ENCODE measurements around the gene PRKCB.

DNA sequence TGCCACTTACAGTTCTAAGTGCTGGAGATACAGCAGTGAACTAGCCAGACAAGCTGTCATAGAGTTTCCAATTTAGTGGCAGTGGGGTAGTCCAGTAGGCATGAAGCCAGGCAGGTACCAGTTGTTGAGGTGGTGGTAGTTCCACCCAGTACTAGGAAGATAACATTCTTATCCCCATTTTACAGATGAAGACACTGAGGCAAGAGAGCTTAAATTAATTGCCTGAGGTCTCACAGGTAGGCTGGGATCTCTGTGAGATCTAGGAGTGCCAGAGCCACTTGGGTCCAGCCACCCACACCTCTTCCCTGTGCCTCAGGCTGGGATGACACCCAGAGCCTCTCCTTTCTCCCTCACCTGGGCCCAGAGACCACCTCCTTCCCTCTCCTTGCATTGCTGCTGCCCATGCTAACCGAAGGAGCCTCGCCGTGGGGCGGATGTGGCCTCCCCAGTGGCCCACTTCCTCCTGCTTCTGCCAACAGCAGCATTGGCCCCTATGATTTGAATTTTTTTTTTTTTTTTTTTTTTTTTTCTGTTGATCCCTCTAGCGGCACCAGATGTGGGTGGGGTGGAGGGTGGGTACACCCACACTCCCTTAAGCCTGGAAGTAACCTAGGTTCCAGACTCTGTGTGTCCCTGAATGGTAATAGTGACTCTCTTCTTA is 114.0 kb downstream of the PRKCB start:
- TF ChIP-seq POLR2AphosphoS5 (IDR thresholded peaks at IDR 0.05; ENCODE audit: low read depth, low read length) (no peak), TAF1 (IDR thresholded peaks at IDR 0.05; ENCODE audit: borderline replicate concordance, low read depth, low read length) (no peak), POLR2A (IDR thresholded peaks at IDR 0.05; ENCODE audit: low read depth, low read length) (no peak)
